IPS-18a (cell line): ENCODE data around the gene RPL35A.

Experiments
- H3K27ac ChIP-seq: one replicate; pipeline ENCODE4 v1.5.1; 2013; ENCODE audit warnings: low read length
- H3K27me3 ChIP-seq: one replicate; pipeline ENCODE4 v1.6.1; 2013; ENCODE audit warnings: mild to moderate bottlenecking, low read length; ENCODE audit not compliant: control insufficient read depth, insufficient read depth
- H3K36me3 ChIP-seq: one replicate; pipeline ENCODE4 v1.6.1; 2013; ENCODE audit warnings: low read depth, low read length; ENCODE audit not compliant: control insufficient read depth
- H3K4me1 ChIP-seq: one replicate; pipeline ENCODE4 v1.6.1; 2013; ENCODE audit warnings: low read depth, low read length; ENCODE audit not compliant: control insufficient read depth
- H3K4me3 ChIP-seq: one replicate; pipeline ENCODE4 v1.5.1; 2013; ENCODE audit warnings: low read length
- H3K9ac ChIP-seq: one replicate; pipeline ENCODE4 v1.6.1; 2013; ENCODE audit warnings: mild to moderate bottlenecking, low read length, moderate library complexity
- H3K9me3 ChIP-seq: one replicate; pipeline ENCODE4 v1.6.1; 2013; ENCODE audit warnings: low read depth, low read length; ENCODE audit not compliant: control insufficient read depth

RPL35A gene

DNA sequence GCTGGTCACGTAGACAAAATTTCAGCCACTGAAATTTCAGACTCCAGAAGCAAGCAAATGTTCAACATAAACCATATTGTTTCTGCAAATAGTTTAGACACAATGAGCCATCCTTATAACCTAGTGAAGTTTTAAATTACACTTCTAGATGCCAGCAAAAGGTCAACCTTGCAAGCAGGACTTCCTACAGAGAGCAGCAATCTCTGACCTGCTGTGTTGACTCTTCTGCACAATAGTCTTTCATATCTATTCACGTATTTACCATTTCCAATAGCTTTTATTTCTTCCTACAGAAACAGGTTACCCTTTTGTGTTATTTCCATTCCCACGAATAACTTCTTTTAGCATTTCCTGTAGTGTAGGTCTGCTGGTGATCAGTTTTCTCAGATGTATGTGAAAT is 20.6 kb downstream of the RPL35A start:
- Histone ChIP-seq H3K4me1 (no peaks in the 10 kb centered on the region), H3K27ac (no peak overlapping the region), H3K9me3 (peaks cover 9% of the 10 kb centered on the region), H3K9ac (no peak overlapping the region), H3K36me3 (no peaks in the 10 kb centered on the region), H3K4me3 (no peak overlapping the region), H3K27me3 (no peaks in the 10 kb centered on the region)

DNA sequence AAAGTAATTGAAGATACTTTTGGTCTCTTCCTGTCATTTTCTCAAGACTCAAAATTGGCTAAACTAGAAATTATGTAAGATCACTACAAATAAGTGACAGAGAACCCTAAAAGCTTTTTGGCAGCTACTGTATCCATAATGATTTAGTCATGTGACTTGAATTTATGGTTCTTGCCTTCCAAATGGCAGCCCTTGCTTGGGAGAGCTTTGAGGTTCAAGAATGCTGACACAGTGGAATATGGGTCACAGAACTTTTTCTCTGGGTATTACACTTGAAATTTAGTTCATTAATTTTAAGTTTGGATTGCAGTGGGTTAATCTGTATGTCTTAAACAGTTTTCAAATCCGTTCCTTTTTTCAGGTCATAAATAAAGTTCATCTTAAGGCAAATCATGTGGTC is 24.0 kb downstream of the RPL35A start:
- peaks cover 4% of the 10 kb centered on the region for H3K9me3 ChIP-seq
- no peaks in the 10 kb centered on the region for H3K4me1 ChIP-seq
- no peak overlapping the region for H3K9ac ChIP-seq
- no peaks in the 10 kb centered on the region for H3K36me3 ChIP-seq
- H3K4me3 ChIP-seq, result no peak overlapping the region
- no peaks in the 10 kb centered on the region for H3K27me3 ChIP-seq
- H3K27ac ChIP-seq, result no peak overlapping the region

GRCh38 chr3:197975311-197975710 is 25.3 kb downstream of the RPL35A start:
- Histone ChIP-seq H3K4me1 (no peaks in the 10 kb centered on the region), H3K4me3 (no peak overlapping the region), H3K27me3 (no peaks in the 10 kb centered on the region), H3K9me3 (peaks cover 4% of the 10 kb centered on the region), H3K27ac (no peak overlapping the region), H3K36me3 (no peaks in the 10 kb centered on the region), H3K9ac (no peak overlapping the region)

DNA sequence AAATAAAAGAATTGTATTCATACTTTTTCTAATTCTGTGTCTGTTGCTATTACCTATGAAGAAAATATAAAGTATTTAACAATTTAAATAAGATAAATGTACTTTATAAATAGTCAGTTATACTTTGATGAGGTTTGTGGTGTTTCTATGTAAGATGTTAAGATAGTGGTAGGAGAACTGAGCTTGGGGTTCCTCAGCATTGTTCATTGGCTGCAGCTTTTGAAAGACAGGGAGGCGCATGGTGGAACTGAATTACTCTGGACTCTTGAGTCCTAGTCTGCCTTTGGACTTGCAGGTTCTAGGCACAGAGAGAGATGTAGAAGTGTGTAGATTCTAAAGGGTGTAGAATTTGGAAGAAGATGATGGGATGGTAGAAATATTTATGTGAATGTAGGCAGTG is 33.1 kb downstream of the RPL35A start:
- Histone ChIP-seq H3K36me3 (no peaks in the 10 kb centered on the region), H3K9ac (no peak overlapping the region), H3K4me1 (no peaks in the 10 kb centered on the region), H3K4me3 (no peak overlapping the region), H3K27ac (no peak overlapping the region), H3K27me3 (no peaks in the 10 kb centered on the region), H3K9me3 (no peaks in the 10 kb centered on the region)

DNA sequence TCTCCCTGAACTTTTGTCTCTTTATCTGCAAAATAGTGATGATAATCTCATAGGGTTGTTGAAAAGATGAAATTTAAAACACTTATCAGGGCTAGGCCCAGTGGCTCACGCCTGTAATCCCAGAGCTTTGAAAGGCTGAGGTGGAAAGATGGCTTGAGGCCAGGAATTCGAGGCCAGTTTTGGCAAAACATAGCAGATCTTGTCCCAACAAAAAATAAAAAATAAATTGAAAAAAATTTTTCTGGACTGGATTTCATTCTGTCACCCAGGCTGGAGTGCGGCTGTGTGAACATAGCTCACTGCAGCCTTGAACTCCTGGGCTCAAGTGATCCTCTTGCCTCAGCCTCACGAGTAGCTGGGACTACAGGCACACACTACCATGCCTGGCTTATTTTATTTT is 39.7 kb downstream of the RPL35A start:
- H3K9me3 ChIP-seq, result no peaks in the 10 kb centered on the region
- H3K9ac ChIP-seq, result no peak overlapping the region
- H3K4me1 ChIP-seq, result no peaks in the 10 kb centered on the region
- no peak overlapping the region for H3K27ac ChIP-seq
- no peaks in the 10 kb centered on the region for H3K36me3 ChIP-seq
- H3K4me3 ChIP-seq, result no peak overlapping the region
- no peaks in the 10 kb centered on the region for H3K27me3 ChIP-seq

- Histone ChIP-seq H3K27ac (no peak overlapping the region), H3K27me3 (no peaks in the 10 kb centered on the region), H3K4me1 (no peaks in the 10 kb centered on the region)
Observed at GRCh38 chr3:197994736-197995135, 44.7 kb downstream of the RPL35A start.

GRCh38 chr3:197996855-197997254 is 46.9 kb downstream of the RPL35A start:
- Histone ChIP-seq H3K4me1 (no peaks in the 10 kb centered on the region), H3K27ac (no peak overlapping the region), H3K36me3 (no peaks in the 10 kb centered on the region), H3K4me3 (no peak overlapping the region), H3K9me3 (no peaks in the 10 kb centered on the region), H3K27me3 (no peaks in the 10 kb centered on the region), H3K9ac (no peak overlapping the region)

More at GRCh38 chr3:197994736-197995135, 44.7 kb downstream of the RPL35A start:
- Histone ChIP-seq H3K36me3 (no peaks in the 10 kb centered on the region), H3K4me3 (no peak overlapping the region), H3K9ac (no peak overlapping the region), H3K9me3 (no peaks in the 10 kb centered on the region)

- Histone ChIP-seq H3K4me1 (no peaks in the 10 kb centered on the region), H3K9me3 (no peaks in the 10 kb centered on the region), H3K27me3 (no peaks in the 10 kb centered on the region), H3K9ac (no peak overlapping the region), H3K27ac (no peak overlapping the region), H3K4me3 (no peak overlapping the region), H3K36me3 (no peaks in the 10 kb centered on the region)
Observed at GRCh38 chr3:197997936-197998335, 47.9 kb downstream of the RPL35A start.
